HL-60 (cell line): Measurements from ENCODE around the gene LRRK1.

Experiments
- DNase-seq, 2 experiments: peaks; one replicate each; pipeline ENCODE4 v3.0.0-alpha.2; 2010 to 2020; ENCODE audit warnings: low read depth in 1 of 2, low spot score in 1 of 2
- H3K27ac ChIP-seq: fragments of 250-450 bp; sonication (Bioruptor Pico); replicated peaks from 2 replicates; pipeline ENCODE4 v1.5.1; 2020; ENCODE audit warnings: mild to moderate bottlenecking, moderate library complexity
- H3K27me3 ChIP-seq: fragments of 250-450 bp; sonication (Bioruptor Pico); 2 replicates; pipeline ENCODE4 v1.5.1; 2021; ENCODE audit warnings: mild to moderate bottlenecking, moderate library complexity; ENCODE audit not compliant: insufficient read depth, poor library complexity, severe bottlenecking
- H3K4me3 ChIP-seq: replicated peaks from 2 replicates; pipeline ENCODE4 v1.5.1; 2011; ENCODE audit warnings: mild to moderate bottlenecking, control low read depth, low read length; ENCODE audit not compliant: insufficient read depth
- CTCF ChIP-seq: IDR thresholded peaks from one replicate; pipeline ENCODE4 v1.5.1; 2011; ENCODE audit warnings: low read length, control low read depth, inconsistent platforms; ENCODE audit not compliant: insufficient read depth
- GABPA ChIP-seq: IDR thresholded peaks from 2 replicates; pipeline ENCODE4 v1.6.1; 2012; ENCODE audit warnings: low read depth
- POLR2AphosphoS5 ChIP-seq: IDR thresholded peaks from 2 replicates; pipeline ENCODE4 v1.6.1; 2012; ENCODE audit warnings: low read depth
- REST ChIP-seq: IDR thresholded peaks from 2 replicates; pipeline ENCODE4 v1.6.1; 2012; ENCODE audit warnings: low read depth; ENCODE audit not compliant: insufficient replicate concordance
- SPI1 ChIP-seq: IDR thresholded peaks from 2 replicates; pipeline ENCODE4 v1.6.1; 2012; ENCODE audit warnings: low read depth, mild to moderate bottlenecking, borderline replicate concordance

LRRK1 gene

GRCh38 chr15:101056366-101057334, 137.5 kb downstream of the LRRK1 start:
- Histone ChIP-seq H3K27me3 (no peaks in the 10 kb centered on the region), H3K27ac (peak overlapping the region; percentile 22), H3K4me3 (no peak overlapping the region)
- TF ChIP-seq POLR2AphosphoS5 (no peak), REST (no peak), GABPA (no peak), CTCF (no peak), SPI1 (no peak)
- peak; percentile 45 to 64 for DNase-seq

GRCh38 chr15:101057841-101058407, 138.8 kb downstream of the LRRK1 start:
- no peak overlapping the region for H3K4me3 ChIP-seq
- DNase-seq, result no peak
- no peak overlapping the region; the same call in 1 of the 2 replicates for H3K27ac ChIP-seq
- no peaks in the 10 kb centered on the region for H3K27me3 ChIP-seq
- TF ChIP-seq POLR2AphosphoS5 (no peak), SPI1 (no peak), GABPA (no peak), CTCF (no peak), REST (no peak)

GRCh38 chr15:101058735-101059134, 139.6 kb downstream of the LRRK1 start:
- DNase-seq, result peak in 1 of 2 experiments; percentile 34
- Histone ChIP-seq H3K27ac (no peak overlapping the region), H3K27me3 (no peaks in the 10 kb centered on the region), H3K4me3 (no peak overlapping the region)
- TF ChIP-seq GABPA (no peak), SPI1 (no peak), REST (no peak), CTCF (no peak), POLR2AphosphoS5 (no peak)
